Uterus (tissue), 2 donors: ENCODE results near the gene SPATA21.

Source experiments
- POLR2A ChIP-seq, 2 donors: fragments of 450-650 bp; IDR thresholded peaks; one replicate each; pipeline ENCODE4 v1.6.1; 2016; ENCODE audit warnings: antibody characterized with exemption in 2 of 2, mild to moderate bottlenecking in 1 of 2, moderate library complexity in 1 of 2
- TF ChIP-seq, protein P1 (sequence below), 4 experiments: fragments of 200-600 bp in 2 of 4; fragments of 450-650 bp in 2 of 4; sonication (generic) in 2 of 4; IDR thresholded peaks; one replicate each; pipeline ENCODE4 v1.5.1; 2016 to 2019; ENCODE audit warnings: antibody characterized with exemption in 4 of 4, mild to moderate bottlenecking in 2 of 4, moderate library complexity in 1 of 4

DNA sequence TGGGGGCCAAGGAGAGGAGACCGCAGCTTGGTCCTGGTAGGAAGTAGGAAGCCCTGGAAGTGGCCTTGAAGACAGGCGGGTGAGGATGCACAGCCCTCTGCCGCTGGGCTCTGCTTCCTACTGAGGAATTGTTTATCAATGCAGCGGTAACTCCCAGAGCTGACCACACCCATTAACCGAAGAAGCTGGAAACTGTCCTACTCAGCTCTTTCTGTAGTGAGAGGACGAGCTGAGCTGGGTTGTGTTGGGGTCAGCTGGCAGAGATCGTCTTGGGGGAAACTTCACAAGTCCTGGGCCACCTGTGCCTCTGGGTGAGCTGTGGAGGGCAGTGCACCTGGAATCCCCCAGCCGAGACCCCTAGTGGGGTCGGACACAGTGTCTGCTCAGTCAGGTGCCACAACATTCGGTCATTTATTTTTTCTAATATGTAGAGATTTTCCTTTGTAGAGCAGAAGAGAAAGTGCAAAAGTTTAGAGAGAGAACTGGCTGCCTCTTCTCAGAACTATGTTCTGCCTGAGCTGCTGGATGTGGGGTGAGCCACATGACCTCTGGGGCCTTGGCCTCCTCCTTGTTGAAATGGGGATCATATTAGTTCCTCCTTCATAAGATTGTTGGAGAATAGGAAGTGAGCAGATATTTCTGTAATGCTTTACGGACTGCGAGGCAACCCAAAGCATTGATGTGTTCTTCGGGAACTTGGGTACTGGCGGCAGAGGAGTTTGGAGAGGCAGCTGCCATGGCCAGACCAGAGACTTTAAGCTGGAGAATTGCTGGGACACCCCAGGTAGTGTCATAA lies 6.9 kb upstream of the SPATA21 start:
- TF ChIP-seq, protein P1, sequence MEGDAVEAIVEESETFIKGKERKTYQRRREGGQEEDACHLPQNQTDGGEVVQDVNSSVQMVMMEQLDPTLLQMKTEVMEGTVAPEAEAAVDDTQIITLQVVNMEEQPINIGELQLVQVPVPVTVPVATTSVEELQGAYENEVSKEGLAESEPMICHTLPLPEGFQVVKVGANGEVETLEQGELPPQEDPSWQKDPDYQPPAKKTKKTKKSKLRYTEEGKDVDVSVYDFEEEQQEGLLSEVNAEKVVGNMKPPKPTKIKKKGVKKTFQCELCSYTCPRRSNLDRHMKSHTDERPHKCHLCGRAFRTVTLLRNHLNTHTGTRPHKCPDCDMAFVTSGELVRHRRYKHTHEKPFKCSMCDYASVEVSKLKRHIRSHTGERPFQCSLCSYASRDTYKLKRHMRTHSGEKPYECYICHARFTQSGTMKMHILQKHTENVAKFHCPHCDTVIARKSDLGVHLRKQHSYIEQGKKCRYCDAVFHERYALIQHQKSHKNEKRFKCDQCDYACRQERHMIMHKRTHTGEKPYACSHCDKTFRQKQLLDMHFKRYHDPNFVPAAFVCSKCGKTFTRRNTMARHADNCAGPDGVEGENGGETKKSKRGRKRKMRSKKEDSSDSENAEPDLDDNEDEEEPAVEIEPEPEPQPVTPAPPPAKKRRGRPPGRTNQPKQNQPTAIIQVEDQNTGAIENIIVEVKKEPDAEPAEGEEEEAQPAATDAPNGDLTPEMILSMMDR (IDR thresholded peaks at IDR 0.05) = no peak
- TF ChIP-seq POLR2A (IDR thresholded peaks at IDR 0.05) = no peak
